CD8-positive, alpha-beta memory T cell (primary cell): ENCODE data around the gene RAD17. TPM values are rescaled to one million over a fixed set of nuclear protein-coding genes. Genes with fewer than 3 reads are reported as not detected.

Source experiments
- CTCF ChIA-PET: fragments of 350-600 bp; sonication (Branson Sonifier 250); formaldehyde crosslinking; loops from one replicate; lab custom pipeline; 2021; ENCODE audit warnings: antibody characterized with exemption; lab: Charles Lee
- POLR2A ChIA-PET: fragments of 350-600 bp; sonication (Branson Sonifier 250); formaldehyde crosslinking; loops from one replicate; lab custom pipeline; 2021; ENCODE audit warnings: antibody characterized with exemption; lab: Charles Lee
- DNase-seq, 5 donors: peaks; one replicate each; pipeline versions ENCODE4 v3.0.0 to v3.0.0-alpha.2; 2020 to 2022; ENCODE audit warnings: mixed read lengths in 1 of 5
- H3K27ac ChIP-seq: one replicate; pipeline ENCODE4 v1.7.0; 2013; ENCODE audit warnings: low read depth, mild to moderate bottlenecking, low read length, moderate library complexity
- H3K27me3 ChIP-seq: 2 replicates; pipeline ENCODE4 v1.7.0; 2013; ENCODE audit warnings: low read length, mild to moderate bottlenecking; ENCODE audit not compliant: insufficient read depth, poor library complexity, severe bottlenecking
- H3K36me3 ChIP-seq: 2 replicates; pipeline ENCODE4 v1.7.0; 2013; ENCODE audit warnings: mild to moderate bottlenecking, low read length, moderate library complexity; ENCODE audit not compliant: insufficient read depth
- H3K4me1 ChIP-seq: 2 replicates; pipeline ENCODE4 v1.7.0; 2013; ENCODE audit warnings: mild to moderate bottlenecking, low read length, moderate library complexity; ENCODE audit not compliant: insufficient read depth
- H3K4me3 ChIP-seq: 2 replicates; pipeline ENCODE4 v1.7.0; 2013; ENCODE audit warnings: mild to moderate bottlenecking, low read length
- H3K9me3 ChIP-seq: 2 replicates; pipeline ENCODE4 v1.7.0; 2013; ENCODE audit warnings: mild to moderate bottlenecking, low read length
- H3K27ac Mint-ChIP-seq, 8 donors: one replicate each; pipeline ENCODE4 v1.8.0; 2020 to 2021; ENCODE audit warnings: mixed read lengths in 8 of 8, mild to moderate bottlenecking in 6 of 8, inconsistent platforms in 3 of 8, moderate library complexity in 3 of 8
- H3K27me3 Mint-ChIP-seq, 2 donors: one replicate each; pipeline ENCODE4 v1.8.0; 2020 to 2021; ENCODE audit warnings: mixed read lengths in 2 of 2, mild to moderate bottlenecking in 1 of 2, moderate library complexity in 1 of 2
- H3K36me3 Mint-ChIP-seq, 3 donors: one replicate each; pipeline ENCODE4 v1.8.0; 2020 to 2021; ENCODE audit warnings: mixed read lengths in 3 of 3, inconsistent platforms in 1 of 3, mild to moderate bottlenecking in 1 of 3
- H3K4me1 Mint-ChIP-seq, 3 donors: one replicate each; pipeline ENCODE4 v1.8.0; 2020 to 2021; ENCODE audit warnings: mixed read lengths in 3 of 3, inconsistent platforms in 1 of 3, mild to moderate bottlenecking in 1 of 3
- H3K4me3 Mint-ChIP-seq, 7 donors: one replicate each; pipeline ENCODE4 v1.8.0; 2020 to 2021; ENCODE audit warnings: mixed read lengths in 7 of 7, mild to moderate bottlenecking in 6 of 7, moderate library complexity in 4 of 7, inconsistent platforms in 2 of 7
- H3K9me3 Mint-ChIP-seq, 5 donors: one replicate each; pipeline ENCODE4 v1.8.0; 2020 to 2022; ENCODE audit warnings: mixed read lengths in 5 of 5, mild to moderate bottlenecking in 3 of 5, moderate library complexity in 2 of 5, inconsistent platforms in 1 of 5
- polyA plus RNA-seq: library from polyadenylated mRNA; unstranded; fragments of 300-500 nt; fragmentation: Illumina TruSeq; gene quantifications from one replicate; pipeline ENCODE4 v1.2.3, GENCODE V29; 2021
- total RNA-seq, 2 experiments: library from RNA; stranded (reverse); gene quantifications; one replicate each; pipeline ENCODE4 v1.2.3, GENCODE V29; 2021

RAD17 gene
- total and polyA plus RNA-seq, 3 experiments from 2014 or later: 26.5 to 28.4 (median 27.6) TPM

- Mint-ChIP-seq H3K27ac (peak within 1 kb of the TSS; percentile 14 to 91 (median 45)), H3K4me1 (peaks cover 7 to 13% (median 11%) of the 10 kb centered on the region in 3 donors), H3K4me3 (peak within 1 kb of the TSS; percentile 57 to 88 (median 74)), H3K9me3 (no peaks in the 10 kb centered on the region), H3K27me3 (no peaks in the 10 kb centered on the region), H3K36me3 (peaks cover 0 to 26% (median 6%) of the 10 kb centered on the region in 3 donors)
- CTCF ChIA-PET: no interaction called here
- POLR2A ChIA-PET: no interaction called here
- no peaks in the 10 kb centered on the region for H3K9me3 ChIP-seq
- peak within 1 kb of the TSS; percentile 16 for H3K27ac ChIP-seq
- DNase-seq: peak; percentile 13 to 60 (median 28)
- H3K36me3 ChIP-seq: no peaks in the 10 kb centered on the region
- no peaks in the 10 kb centered on the region for H3K4me1 ChIP-seq
- H3K27me3 ChIP-seq: no peaks in the 10 kb centered on the region
- H3K4me3 ChIP-seq: peak within 1 kb of the TSS; percentile 45
Observed at GRCh38 chr5:69414885-69415583, 45.4 kb downstream of the RAD17 start, which contains the start of gene MARVELD2. TSS of gene MARVELD2 (plus strand) at chr5:69415116. CDS start at chr5:69419386, 4,270 bp downstream.

GRCh38 chr5:69415584-69415958, 46.0 kb downstream of the RAD17 start:
- CTCF ChIA-PET: no interaction called here
- POLR2A ChIA-PET: no interaction called here
- H3K27ac ChIP-seq: peak overlapping the region; percentile 16
- no peaks in the 10 kb centered on the region for H3K36me3 ChIP-seq
- H3K9me3 ChIP-seq: no peaks in the 10 kb centered on the region
- no peaks in the 10 kb centered on the region for H3K4me1 ChIP-seq
- H3K4me3 ChIP-seq: peak overlapping the region; percentile 45
- Mint-ChIP-seq H3K4me3 (peak overlapping the region; percentile 57 to 88 (median 73)), H3K27me3 (no peaks in the 10 kb centered on the region), H3K36me3 (peaks cover 0 to 21% (median 6%) of the 10 kb centered on the region in 3 donors), H3K4me1 (peaks cover 7 to 13% (median 11%) of the 10 kb centered on the region in 3 donors), H3K9me3 (no peaks in the 10 kb centered on the region), H3K27ac (peak overlapping the region in 2 of 8 donors; percentile 12 to 22)
- no peaks in the 10 kb centered on the region for H3K27me3 ChIP-seq
- DNase-seq: no peak

GRCh38 chr5:69416180-69416579, 46.6 kb downstream of the RAD17 start:
- H3K4me3 Mint-ChIP-seq: peak overlapping the region in 6 of 7 donors; percentile 61 to 83 (median 70)
- Histone ChIP-seq H3K4me3 (no peak overlapping the region), H3K27me3 (no peaks in the 10 kb centered on the region), H3K9me3 (no peaks in the 10 kb centered on the region), H3K36me3 (no peaks in the 10 kb centered on the region), H3K27ac (no peak overlapping the region), H3K4me1 (no peaks in the 10 kb centered on the region)
- POLR2A ChIA-PET: interaction anchor here (0.6 kb wide), 1 partner anchor 1153 kb away, joined by 4 read pairs; no protein-coding TSS in a partner anchor
- H3K36me3 Mint-ChIP-seq: peaks cover 0 to 16% (median 6%) of the 10 kb centered on the region in 3 donors
- H3K27ac Mint-ChIP-seq: peak overlapping the region in 1 of 8 donors; percentile 43
- no peaks in the 10 kb centered on the region for H3K27me3 Mint-ChIP-seq
- CTCF ChIA-PET: no interaction called here
- H3K9me3 Mint-ChIP-seq: no peaks in the 10 kb centered on the region
- no peak for DNase-seq
- H3K4me1 Mint-ChIP-seq: peaks cover 7 to 13% (median 11%) of the 10 kb centered on the region in 3 donors

- DNase-seq: no peak
- Mint-ChIP-seq H3K36me3 (peaks cover 0 to 11% (median 2%) of the 10 kb centered on the region in 3 donors), H3K4me1 (peaks cover 7 to 13% (median 11%) of the 10 kb centered on the region in 3 donors), H3K27ac (no peak overlapping the region), H3K27me3 (no peaks in the 10 kb centered on the region), H3K4me3 (peak overlapping the region in 2 of 7 donors; percentile 61 to 83), H3K9me3 (no peaks in the 10 kb centered on the region)
- no peaks in the 10 kb centered on the region for H3K36me3 ChIP-seq
- H3K27me3 ChIP-seq: no peaks in the 10 kb centered on the region
- H3K4me3 ChIP-seq: no peak overlapping the region
- CTCF ChIA-PET: interaction anchor here (0.5 kb wide), 1 partner anchor 9 kb away, joined by 3 read pairs; no protein-coding TSS in a partner anchor
- H3K4me1 ChIP-seq: no peaks in the 10 kb centered on the region
- H3K27ac ChIP-seq: no peak overlapping the region
- POLR2A ChIA-PET: interaction anchor here (0.6 kb wide), 1 partner anchor 1153 kb away, joined by 4 read pairs; no protein-coding TSS in a partner anchor
- no peaks in the 10 kb centered on the region for H3K9me3 ChIP-seq
Observed at GRCh38 chr5:69416699-69417098, 47.1 kb downstream of the RAD17 start.

GRCh38 chr5:69418554-69418953, 48.9 kb downstream of the RAD17 start:
- Mint-ChIP-seq H3K4me3 (no peak overlapping the region), H3K27ac (no peak overlapping the region), H3K9me3 (peaks cover 0 to 5% (median 0%) of the 10 kb centered on the region in 5 donors), H3K4me1 (peaks cover 7 to 13% (median 11%) of the 10 kb centered on the region in 3 donors), H3K27me3 (no peaks in the 10 kb centered on the region), H3K36me3 (peaks cover 1 to 7% (median 4%) of the 10 kb centered on the region in 3 donors)
- ChIA-PET CTCF (no interaction called here), POLR2A (no interaction called here)
- Histone ChIP-seq H3K36me3 (no peaks in the 10 kb centered on the region), H3K27ac (no peak overlapping the region), H3K4me3 (no peak overlapping the region), H3K9me3 (no peaks in the 10 kb centered on the region), H3K4me1 (no peaks in the 10 kb centered on the region), H3K27me3 (no peaks in the 10 kb centered on the region)
- no peak for DNase-seq

- no peaks in the 10 kb centered on the region for H3K27me3 ChIP-seq
- POLR2A ChIA-PET: no interaction called here
- CTCF ChIA-PET: no interaction called here
- no peak overlapping the region for H3K27ac ChIP-seq
- no peaks in the 10 kb centered on the region for H3K9me3 Mint-ChIP-seq
- H3K27ac Mint-ChIP-seq: no peak overlapping the region
- H3K4me1 Mint-ChIP-seq: no peaks in the 10 kb centered on the region
- no peak overlapping the region for H3K4me3 ChIP-seq
- no peak overlapping the region for H3K4me3 Mint-ChIP-seq
- no peaks in the 10 kb centered on the region for H3K4me1 ChIP-seq
- H3K36me3 ChIP-seq: no peaks in the 10 kb centered on the region
- DNase-seq: no peak
- H3K36me3 Mint-ChIP-seq: peaks cover 3 to 5% (median 3%) of the 10 kb centered on the region in 3 donors
- H3K27me3 Mint-ChIP-seq: peaks cover 0 to 2% of the 10 kb centered on the region in 2 donors
- H3K9me3 ChIP-seq: no peaks in the 10 kb centered on the region
Observed at GRCh38 chr5:69431424-69432303, 62.0 kb downstream of the RAD17 start.

- CTCF ChIA-PET: no interaction called here
- Mint-ChIP-seq H3K36me3 (peaks cover 3 to 5% (median 3%) of the 10 kb centered on the region in 3 donors), H3K9me3 (no peaks in the 10 kb centered on the region), H3K27ac (peak overlapping the region in 1 of 8 donors; percentile 14), H3K4me3 (no peak overlapping the region), H3K4me1 (no peaks in the 10 kb centered on the region), H3K27me3 (peaks cover 0 to 2% of the 10 kb centered on the region in 2 donors)
- Histone ChIP-seq H3K4me1 (no peaks in the 10 kb centered on the region), H3K27ac (no peak overlapping the region), H3K36me3 (no peaks in the 10 kb centered on the region), H3K9me3 (no peaks in the 10 kb centered on the region), H3K4me3 (no peak overlapping the region), H3K27me3 (no peaks in the 10 kb centered on the region)
- DNase-seq: no peak
- POLR2A ChIA-PET: no interaction called here
Observed at GRCh38 chr5:69432412-69433206, 63.0 kb downstream of the RAD17 start.
